GM19463 (cell line): ENCODE data around the gene HYI.

ENCODE experiments used
- ATAC-seq: cut with Tn5 transposase; IDR thresholded peaks from one replicate; pipeline ENCODE4 v1.9.1; 2021; ENCODE audit warnings: mild to moderate bottlenecking, moderate library complexity; ENCODE audit not compliant: unreplicated experiment

HYI gene

DNA sequence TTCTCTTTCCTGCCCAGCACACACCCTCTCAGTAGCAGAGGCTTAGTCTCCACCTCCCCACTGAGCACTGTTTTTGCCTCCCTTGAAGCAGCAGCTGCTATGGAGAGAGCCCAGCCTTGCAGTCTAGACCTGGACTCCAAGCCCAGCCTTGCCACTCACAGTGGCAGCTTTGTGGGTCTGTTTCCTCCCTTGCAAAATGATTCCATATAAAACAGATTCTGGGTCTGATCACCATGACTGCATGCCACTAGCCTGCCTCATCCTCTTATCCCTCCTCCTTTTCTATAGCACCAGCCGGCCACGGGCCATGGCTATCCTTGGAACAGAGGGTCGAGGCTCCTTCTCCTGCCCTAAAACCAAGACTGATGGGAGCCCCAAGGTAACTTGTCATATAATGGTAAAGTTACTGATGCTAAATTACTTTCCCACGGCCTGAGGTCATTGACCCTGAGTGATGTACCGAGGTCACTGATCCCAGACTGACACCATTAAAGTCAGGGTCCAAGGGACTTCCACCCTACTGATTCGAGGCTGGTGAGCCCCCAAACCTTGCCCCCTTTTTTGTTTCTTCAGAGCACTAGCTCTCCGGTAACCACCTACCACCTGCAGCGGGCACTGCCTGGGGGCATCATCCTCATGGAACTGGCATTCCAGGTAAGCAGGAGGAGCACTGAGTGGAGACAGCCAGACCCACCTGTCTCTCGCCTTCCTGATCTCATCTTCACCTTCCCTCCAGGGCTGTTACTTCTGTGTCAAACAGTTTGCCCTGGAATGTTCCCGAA, 7.9 kb downstream of the HYI start:
- ATAC-seq = no peak

DNA sequence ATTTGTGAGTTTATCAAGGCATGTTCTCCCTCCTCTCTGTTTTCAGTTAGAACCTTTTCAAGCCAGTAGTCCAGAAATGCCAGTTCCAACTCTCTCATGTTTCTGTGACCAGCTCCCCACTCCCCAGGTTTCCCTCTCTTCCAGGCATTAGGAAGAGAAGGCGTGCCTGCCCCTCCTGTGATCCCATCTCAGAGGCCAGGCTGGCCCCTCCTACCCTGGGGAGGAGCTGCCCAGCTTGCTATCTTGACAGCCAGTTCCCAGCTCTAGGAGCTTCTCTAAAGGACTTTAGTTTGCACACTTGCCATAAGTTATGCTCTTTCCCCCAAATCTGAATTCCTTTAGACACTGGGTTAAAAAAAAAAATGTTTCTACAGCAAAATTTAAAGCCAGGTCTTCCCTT, 8.9 kb downstream of the HYI start:
- no peak for ATAC-seq

DNA sequence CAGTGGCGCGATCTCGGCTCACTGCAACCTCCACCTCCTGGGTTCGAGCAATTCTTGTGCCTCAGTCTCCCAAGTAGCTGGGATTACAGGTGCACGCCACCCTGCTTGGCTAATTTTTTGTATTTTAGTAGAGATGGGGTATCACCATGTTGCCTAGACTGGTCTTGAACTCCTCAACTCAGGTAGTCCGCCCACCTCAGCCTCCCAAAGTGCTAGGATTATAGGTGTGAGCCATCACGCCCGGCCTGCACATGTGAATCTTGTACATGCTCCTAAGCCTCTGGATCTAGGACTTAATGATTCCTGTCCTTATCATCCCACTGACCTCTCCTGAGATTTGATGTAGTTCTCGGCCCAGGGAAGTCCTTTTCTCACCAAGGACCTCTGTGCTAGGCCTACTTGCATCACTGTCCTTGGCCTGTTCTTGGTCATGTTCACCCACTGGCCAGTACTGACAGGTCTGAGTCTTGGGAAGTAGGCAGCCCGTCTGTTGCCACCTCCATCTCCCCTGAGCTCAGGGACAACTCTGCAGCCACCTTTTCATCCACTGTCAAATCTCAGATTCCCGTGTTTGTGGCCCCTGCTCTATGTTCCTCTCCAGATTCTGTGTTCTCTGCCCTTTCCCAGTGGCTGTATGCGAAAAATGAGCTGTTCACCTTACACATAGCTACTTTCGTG, 9.4 kb downstream of the HYI start:
- no peak for ATAC-seq

DNA sequence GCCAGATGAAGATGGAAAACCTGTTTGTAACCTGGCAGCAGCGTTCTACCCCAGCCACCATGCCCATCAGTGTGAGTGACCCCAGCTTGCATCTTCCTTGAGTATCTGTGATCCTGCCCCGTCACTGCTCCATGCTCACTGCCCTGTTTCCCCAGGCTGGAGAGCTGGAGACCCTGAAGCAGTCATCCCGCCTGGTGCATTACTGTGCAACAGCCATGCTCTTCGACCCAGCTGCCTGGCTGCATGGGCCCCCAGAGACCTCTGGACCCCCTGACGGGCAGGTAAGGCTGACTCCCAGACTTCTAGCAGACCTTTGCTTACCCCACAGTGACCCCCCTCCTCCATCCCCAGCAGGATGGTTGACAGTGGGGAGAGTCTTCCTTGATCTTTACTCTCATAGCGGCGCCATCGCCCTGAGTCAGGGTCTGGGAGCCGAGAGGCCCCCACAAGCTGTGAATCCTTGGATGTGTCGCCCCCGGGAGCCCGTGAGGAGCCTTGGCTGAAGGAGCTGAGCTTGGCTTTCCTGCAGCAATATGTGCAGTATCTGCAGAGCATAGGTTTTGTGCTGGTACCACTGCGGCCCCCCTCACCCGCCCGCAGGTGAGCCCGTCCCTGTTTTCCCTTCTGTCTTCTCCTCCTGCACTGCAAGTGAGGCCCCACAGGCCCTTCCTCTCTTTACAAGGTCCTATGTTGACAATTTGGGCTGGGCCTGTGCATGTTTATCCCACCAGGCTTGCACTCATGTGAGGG, 10.4 kb downstream of the HYI start:
- no peak for ATAC-seq

DNA sequence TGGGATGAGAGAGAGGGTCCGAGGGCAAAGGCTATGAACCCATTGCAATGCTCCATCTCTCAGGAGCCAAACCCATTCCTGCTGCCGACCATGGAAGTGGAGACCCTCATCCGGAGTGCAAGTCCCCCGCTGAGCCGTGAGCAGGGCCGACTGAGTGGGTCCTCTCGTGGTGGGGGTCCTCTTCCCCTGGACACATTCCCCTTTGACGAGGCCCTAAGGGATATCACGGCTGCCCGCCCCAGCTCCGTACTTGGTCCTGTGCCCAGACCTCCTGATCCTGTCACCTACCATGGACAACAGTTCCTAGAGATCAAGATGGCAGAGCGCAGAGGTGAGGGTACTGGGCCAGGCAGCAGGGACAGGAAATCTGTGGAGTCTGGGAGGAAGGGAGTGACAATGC, 11.0 kb downstream of the HYI start:
- no peak for ATAC-seq

DNA sequence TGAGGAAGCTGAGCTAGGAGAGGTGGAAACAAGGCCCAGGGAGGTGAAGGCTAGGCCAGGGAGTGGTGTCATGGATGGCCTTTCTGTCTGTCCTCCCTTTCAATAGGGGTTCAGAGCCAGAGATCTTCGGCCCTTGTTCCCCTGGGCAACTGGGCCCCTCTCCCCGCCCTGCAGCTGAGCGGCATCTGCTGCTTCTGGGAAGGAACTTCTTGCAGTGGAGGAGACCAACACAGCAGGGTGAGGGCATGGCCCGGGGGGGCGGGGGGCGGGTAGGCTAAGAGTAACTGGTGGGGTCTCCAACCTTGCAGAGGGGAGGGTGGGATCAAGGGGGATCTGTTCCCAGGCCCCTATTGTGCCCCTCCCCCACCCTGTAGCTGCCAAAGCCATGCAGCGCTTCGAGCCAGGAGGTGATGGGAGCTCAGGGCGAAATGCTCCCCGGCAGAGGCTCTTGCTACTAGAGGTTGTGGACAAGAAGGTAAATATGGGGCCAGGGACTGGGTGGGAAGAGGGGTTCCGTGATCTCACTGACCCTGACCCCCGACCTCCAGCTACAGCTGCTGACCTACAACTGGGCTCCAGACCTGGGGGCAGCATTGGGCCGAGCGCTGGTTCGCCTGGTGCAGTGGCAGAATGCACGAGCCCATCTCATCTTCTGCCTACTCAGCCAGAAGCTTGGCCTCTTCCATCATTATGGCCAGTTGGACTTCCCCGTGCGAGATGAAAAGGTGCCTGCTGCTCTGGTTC, 11.7 kb downstream of the HYI start:
- no peak for ATAC-seq

DNA sequence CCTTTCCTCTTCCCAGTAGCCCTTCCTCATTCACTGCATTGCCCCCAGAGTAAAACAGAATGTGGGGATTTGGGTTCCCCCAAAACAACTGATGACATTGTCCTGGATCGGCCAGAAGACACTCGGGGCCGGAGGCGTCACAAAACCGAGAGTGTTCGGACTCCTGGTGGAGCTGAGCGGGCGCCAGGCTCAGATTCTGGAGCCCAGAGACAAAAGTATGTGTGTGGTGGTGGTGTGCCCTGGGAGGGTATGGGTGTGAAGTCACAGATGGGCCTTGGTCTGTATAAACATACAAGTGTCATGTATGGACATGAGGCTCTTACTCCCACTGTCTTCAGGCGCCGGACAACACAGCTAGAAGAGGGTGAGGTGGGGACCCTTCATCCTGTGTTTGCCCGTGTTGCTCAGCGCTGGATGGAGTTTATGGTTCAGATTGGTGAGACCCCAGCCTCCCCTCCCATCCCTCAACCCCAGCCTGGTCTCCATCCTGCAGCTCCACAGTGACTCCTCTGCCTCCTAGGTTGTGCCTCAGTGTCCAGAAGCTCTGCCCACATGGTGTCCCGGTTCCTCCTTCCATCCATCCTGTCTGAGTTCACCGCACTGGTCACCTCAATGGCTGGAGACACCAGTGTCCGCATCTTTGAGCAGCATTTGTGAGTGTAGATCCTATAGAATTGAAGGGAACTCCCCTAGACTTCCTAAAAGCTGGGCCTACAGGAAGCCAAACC, 12.4 kb downstream of the HYI start:
- ATAC-seq = no peak

DNA sequence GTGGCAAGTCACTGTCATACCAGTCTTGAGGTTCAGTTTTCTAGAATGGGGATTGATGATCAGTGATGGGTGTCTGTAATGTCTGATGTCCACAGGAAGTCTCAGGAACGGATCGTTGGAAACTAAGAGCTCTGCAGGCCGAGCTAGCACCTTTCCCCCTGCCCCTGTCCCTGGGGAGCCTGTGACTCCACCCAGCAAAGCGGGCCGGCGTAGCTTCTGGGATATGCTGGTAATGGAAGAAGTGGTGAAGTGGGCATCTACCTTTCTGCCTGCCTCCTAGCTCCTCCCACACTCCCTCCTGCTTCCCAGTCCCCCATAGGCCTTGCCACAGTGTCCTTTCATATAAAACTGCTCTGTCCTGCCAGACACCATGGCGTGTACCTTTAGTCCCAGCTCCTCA, 13.4 kb downstream of the HYI start:
- no peak for ATAC-seq

DNA sequence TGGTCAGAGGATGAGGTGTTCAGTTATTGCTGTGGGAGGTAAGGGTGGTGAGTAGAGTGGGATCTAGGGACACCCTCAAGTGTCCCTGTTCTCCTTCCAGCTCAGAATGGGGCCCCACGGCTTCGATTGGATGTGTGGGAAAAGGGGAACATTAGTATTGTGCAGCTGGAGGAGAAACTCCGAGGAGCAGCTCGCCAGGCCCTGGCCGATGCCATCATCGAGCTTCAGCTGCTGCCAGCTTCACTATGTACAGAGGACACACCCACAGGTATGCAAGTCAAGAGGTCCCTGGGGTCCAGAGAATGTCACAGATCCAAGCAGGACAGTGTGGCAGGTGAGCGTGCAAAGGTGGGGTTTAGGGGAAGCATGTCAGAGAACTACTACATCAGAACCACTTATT, 13.9 kb downstream of the HYI start:
- no peak for ATAC-seq

DNA sequence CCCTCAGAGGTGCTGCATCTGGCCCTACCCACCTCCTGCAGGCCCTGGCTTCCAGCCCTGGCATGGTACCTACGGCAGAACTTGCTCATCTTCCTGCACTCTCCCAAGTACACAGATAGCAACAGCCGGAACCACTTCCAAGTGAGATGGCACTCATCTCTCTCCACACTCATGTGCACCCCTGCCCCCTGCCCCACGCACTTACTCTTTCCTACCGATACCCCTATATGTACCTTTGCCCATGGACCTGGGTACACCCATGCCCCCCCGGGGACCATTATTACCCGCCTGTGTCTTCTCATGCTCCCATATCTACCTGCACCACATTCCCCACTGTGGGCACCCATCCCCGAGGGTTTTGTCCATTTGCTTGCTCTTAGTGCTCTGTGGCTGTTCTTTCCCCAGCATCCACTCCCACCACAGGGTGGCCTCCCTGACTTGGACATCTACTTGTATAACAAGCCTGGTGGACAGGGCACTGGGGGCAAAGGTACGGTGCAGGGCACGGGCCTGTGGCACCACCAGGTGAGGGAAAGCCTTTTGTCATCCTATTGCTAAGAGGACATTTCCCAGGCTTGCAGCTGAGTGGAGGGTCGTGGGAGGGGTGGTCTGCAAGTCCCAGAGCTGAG, 14.7 kb downstream of the HYI start:
- ATAC-seq = no peak

DNA sequence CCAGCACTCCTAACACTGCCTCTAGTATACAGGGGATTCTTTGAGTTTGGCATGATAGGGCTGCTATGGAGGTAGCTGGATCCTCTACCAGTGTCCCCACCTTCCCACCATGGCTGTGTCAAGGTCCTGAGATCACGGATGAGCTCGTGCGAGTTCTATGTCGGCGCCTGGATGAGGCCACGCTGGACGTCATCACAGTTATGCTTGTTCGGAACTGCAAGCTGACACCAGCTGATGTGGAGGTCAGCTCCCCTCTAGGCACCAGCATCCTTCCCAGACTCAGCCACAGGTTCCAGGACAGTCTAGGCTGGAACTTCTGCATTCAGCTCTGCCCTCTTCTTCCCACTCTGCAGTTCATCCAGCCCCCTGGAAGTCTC, 15.2 kb downstream of the HYI start:
- ATAC-seq = no peak

DNA sequence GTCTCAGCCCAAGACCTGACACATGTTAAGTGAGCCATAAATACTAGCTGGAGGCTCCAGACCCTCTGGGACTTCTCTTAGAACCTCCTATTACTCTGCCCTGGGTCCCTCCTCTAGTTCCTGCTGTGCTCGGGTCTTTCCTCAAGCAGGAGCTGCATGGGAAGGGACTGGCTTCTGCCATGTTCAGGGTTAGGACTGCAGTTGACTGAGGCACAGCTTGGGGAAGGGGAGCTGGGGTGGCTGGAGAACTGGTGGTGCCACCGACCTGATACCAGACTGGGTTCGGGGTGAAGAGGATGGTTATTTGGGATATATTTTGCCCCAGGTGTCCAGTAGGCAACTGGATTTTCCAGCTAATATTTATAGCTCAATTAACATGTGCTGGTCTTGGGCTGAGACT, 15.7 kb downstream of the HYI start:
- ATAC-seq = no peak

DNA sequence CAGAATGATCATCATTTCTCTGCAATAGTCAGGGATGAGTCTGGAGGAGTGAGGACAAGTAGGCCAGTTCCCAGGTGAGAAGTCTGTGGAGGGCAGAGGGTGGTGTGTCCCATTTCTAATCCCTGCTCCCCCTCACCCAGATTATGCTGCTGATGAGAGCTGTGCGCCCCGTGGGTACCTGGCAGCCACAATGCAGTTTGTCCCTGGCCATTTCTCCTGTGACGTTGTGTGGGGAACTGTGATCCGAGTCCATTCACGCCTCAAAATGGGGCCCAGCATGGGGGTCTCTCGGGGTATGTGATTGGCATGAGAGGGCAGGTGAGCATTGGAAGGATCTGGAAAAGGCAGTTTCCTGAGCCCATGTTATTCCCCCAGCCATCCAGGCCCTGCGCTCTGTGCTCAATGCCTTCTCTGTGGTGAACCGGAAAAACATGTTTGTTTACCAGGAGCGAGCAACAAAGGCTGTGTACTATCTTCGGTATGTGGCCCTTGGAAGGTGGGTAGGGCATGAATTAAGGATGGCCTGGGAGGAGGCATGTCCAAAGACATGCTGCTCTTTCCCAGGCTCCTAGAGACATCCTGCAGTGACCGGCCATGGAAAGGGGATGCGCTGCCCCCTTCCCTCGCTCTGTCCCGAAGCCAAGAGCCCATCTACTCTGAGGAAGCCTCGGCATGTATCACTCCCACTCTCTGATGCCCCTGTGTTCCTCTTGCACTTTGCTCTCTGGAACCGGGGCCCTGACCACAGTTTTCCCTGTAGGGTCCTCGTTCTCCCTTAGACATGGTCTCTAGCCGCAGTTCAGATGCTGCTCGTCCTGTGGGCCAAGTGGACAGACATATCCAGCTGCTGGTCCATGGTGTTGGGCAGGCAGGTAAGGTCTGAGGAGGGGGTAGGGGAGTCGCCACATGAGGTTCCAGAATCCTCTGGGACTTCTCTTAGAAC, 16.4 kb downstream of the HYI start:
- ATAC-seq = no peak

DNA sequence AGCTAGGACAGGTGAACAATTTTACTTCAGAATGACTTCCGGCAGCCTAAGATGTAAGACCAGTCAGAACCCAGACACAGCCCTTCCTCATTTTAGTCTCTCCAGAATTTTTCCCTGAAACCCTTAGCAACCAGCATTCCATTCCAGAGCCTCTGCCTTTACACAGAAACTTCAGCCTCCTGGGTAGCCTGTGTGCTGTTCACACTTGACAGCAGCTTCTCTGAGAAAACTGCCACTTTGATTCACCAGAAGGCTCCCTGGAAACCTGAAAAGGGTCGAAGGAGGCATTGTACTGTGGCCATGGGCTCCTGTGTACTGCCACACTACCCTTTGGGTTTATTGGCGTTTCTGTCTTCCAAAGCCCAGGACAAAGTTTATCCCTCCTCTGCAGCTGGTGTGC, 17.4 kb downstream of the HYI start:
- no peak for ATAC-seq

DNA sequence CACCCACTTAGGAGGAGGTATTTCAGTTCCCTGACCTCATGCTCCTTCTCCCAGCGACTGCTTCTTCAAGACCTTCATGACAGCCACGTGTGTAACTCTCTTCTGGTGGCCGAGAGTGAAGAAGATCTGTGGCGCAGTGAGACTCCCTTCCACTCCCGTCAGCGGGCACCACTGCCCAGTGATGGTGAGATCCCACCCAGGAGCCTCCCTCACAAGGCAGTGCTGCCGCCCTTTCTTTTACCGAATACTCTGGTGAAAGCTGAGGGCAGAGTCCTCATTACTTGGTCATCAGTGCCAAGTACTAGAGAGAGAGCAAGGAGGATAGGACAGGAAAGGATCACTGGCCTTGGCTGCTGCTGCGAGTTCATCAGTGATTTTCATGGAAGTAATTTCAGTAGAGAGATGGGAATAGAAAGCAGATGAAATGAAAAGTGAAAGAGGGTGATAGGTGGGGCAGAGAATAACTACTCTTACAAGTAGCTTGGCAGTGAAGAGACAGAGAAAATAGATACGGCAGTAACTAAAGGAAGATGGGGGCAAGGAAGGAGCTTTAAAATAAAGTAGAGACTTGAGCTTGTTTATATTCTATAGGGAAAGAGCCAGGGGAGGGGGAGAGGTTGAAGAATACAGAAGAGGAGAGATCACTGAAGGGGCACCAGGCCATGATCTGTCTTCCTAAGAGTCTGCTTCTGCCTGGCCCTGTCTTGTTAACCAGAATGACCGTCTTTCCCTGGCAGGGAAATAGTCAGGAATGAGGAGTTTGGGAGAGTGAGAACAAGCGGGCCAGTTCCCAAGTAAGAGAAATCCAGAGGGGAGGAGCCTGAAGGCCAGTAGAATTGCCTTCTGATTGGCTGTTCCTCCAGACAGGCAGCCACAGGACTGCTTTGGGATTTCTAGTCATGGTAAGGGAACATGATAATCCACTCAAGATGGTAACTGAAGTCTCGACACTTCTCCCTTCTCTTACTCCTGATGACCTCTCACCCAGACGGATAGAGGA, 18.3 kb downstream of the HYI start:
- ATAC-seq = no peak

DNA sequence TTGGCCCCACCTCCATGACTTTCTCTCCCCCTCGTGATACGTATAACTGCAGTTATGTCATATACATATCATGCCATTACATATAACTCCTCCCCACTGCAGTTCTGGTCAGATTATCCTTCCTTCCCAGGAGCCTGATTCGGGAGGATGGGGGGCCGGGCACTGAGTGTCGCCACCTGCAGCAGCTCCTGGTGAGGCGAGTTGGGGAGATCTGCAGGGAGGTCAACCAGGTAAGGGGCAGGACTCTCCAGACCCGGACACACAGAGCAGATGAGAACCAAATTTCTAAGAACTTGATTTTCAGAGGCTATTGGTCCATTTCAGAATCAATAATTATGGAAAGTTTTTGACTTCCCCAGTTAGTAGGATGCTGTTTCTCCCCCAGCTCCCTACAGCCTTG, 19.5 kb downstream of the HYI start:
- no peak for ATAC-seq

DNA sequence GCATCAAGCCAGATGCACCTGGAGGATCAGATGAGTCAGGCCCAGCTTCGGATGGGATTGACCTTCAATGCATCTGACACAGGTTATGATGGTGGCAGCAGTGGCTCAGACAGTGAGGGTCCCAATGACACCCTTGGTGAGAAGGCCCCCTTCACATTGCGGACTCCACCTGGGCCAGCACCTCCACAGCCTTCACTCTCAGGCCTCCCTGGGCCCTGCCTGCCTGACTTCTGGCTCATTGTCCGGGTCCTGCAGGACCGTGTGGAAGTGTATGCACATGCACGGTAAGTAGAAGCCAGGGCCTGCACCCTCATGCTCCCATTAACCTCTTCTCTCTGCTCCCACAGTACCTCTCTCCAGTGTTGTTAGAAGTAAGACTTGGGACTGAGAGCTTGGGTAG, 20.8 kb downstream of the HYI start:
- ATAC-seq = no peak
